T-helper 17 cell (primary cell): Measurements from ENCODE around the gene KRTDAP. TPM values are rescaled to one million over a fixed set of nuclear protein-coding genes. Genes with fewer than 3 reads are reported as not detected.

Experiments used
- ATAC-seq: fragments of 150-1000 bp; cut with Tn5 transposase; 2 replicates; pipeline ENCODE4 v1.10.0; 2021; ENCODE audit warnings: mild to moderate bottlenecking, moderate library complexity
- DNase-seq, 3 donors: peaks; one replicate each; pipeline versions ENCODE4 v3.0.0 to v3.0.0-alpha.2; 2020 to 2021
- H3K9me3 ChIP-seq: one replicate; pipeline ENCODE4 v1.7.0; 2013; ENCODE audit warnings: low read length, mild to moderate bottlenecking; ENCODE audit not compliant: control insufficient read depth, poor library complexity, severe bottlenecking
- H3K27ac Mint-ChIP-seq: one replicate; pipeline ENCODE4 v1.8.0; 2022; ENCODE audit warnings: mild to moderate bottlenecking, moderate library complexity, mixed read lengths
- H3K27me3 Mint-ChIP-seq: one replicate; pipeline ENCODE4 v1.8.0; 2022; ENCODE audit warnings: mixed read lengths
- H3K36me3 Mint-ChIP-seq: one replicate; pipeline ENCODE4 v1.8.0; 2022; ENCODE audit warnings: low read depth, mixed read lengths
- H3K4me1 Mint-ChIP-seq: one replicate; pipeline ENCODE4 v1.8.0; 2022; ENCODE audit warnings: mild to moderate bottlenecking, mixed read lengths
- H3K4me3 Mint-ChIP-seq: one replicate; pipeline ENCODE4 v1.8.0; 2022; ENCODE audit warnings: mild to moderate bottlenecking, moderate library complexity, mixed read lengths
- total RNA-seq, 4 donors: library from RNA in 2 of 4; stranded (reverse) in 2 of 4; gene quantifications; one replicate each; pipeline ENCODE4 v1.2.3 and lab custom pipeline; 2022 to 2026

The KRTDAP gene, protein sequence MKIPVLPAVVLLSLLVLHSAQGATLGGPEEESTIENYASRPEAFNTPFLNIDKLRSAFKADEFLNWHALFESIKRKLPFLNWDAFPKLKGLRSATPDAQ
- not detected for total RNA-seq
- 0 reads per million in 2 donors for total RNA-seq (lab: John Stamatoyannopoulos, UW)

DNA sequence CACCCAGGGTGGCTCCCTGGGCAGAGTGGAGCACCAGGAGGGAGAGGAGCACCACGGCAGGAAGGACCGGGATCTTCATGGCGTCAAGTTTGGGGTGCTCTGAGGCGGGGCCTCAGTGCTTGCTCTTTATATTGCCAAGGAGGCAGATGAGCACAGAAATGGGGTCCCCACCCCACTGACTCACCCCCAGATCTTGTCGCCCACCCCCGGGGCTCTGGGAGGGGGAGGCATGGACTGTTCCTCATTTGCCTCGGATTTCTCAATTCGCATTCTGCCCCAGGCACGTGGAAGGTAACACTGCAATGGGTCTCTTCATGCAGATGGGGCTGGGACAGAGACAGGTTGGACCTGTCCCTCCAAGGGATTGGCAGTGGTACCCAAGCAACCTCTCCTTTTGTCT, at the start of gene KRTDAP:
Gene KRTDAP (minus strand): TSS at position 101 of the 400 bp plus-strand sequence. CDS start 22 bp downstream, at position 79.
- no peaks in the 10 kb centered on the region for H3K9me3 ChIP-seq
- no peak for ATAC-seq
- H3K4me1 Mint-ChIP-seq, result peaks cover 2% of the 10 kb centered on the region
- H3K27ac Mint-ChIP-seq, result no peak within 1 kb of the TSS
- DNase-seq, result no peak
- H3K27me3 Mint-ChIP-seq, result peaks cover 67% of the 10 kb centered on the region
- H3K36me3 Mint-ChIP-seq, result no peaks in the 10 kb centered on the region
- no peak within 1 kb of the TSS for H3K4me3 Mint-ChIP-seq

DNA sequence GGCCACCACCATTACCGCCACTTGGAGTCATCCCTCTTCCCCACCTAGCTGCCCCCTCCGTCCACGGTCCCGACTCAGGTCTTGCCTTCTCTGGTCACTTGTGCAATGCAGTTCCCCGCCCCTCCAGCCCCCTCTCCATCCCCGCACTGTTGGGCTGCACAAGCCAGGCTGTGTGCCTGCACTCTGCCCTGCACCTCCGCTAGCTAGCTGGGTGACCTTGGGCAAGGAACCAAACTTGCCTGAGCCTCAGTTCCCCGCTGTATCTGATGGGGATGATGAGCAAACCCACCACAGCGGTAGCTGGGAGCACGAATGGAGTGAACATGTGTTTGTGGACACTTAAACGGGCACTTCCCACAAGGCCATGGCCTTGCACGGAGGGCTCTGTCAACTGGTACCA, 49.6 kb upstream of the KRTDAP start:
- H3K9me3 ChIP-seq, result no peaks in the 10 kb centered on the region
- no peaks in the 10 kb centered on the region for H3K27me3 Mint-ChIP-seq
- H3K4me3 Mint-ChIP-seq, result no peak overlapping the region
- peaks cover 12% of the 10 kb centered on the region for H3K4me1 Mint-ChIP-seq
- DNase-seq, result no peak
- no peak for ATAC-seq
- H3K36me3 Mint-ChIP-seq, result no peaks in the 10 kb centered on the region
- H3K27ac Mint-ChIP-seq, result no peak overlapping the region

DNA sequence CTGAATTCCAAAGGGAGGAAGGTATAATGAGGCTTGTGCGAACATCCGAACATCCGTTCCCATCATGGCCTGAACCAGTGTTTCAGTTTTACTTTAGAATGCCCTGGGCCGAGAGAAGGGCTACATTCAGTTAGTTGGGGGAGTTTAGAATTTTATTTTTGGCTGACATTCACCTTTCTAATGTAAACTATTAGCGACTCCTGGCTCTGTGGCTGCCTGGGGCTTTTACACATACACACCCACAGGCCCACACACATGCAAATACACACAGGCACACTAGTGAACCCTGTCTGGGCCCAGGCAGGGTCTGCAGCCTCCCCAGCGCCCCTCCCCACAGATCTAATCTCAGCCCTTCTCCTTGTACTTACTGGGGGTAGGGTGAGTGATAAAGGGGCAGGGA, 49.0 kb upstream of the KRTDAP start:
- H3K4me1 Mint-ChIP-seq, result peaks cover 7% of the 10 kb centered on the region
- no peak overlapping the region for H3K4me3 Mint-ChIP-seq
- H3K27ac Mint-ChIP-seq, result no peak overlapping the region
- no peaks in the 10 kb centered on the region for H3K9me3 ChIP-seq
- ATAC-seq (no peak), DNase-seq (no peak)
- no peaks in the 10 kb centered on the region for H3K36me3 Mint-ChIP-seq
- peaks cover under 1% of the 10 kb centered on the region for H3K27me3 Mint-ChIP-seq

- no peaks in the 10 kb centered on the region for H3K9me3 ChIP-seq
- ATAC-seq, result no peak
- H3K4me3 Mint-ChIP-seq, result no peak overlapping the region
- H3K36me3 Mint-ChIP-seq, result peaks cover 4% of the 10 kb centered on the region
- peaks cover 30% of the 10 kb centered on the region for H3K27me3 Mint-ChIP-seq
- DNase-seq, result no peak
- peaks cover 13% of the 10 kb centered on the region for H3K4me1 Mint-ChIP-seq
- no peak overlapping the region for H3K27ac Mint-ChIP-seq
These were observed 44.7 kb upstream of the KRTDAP start for GRCh38 chr19:35534803-35535480.

GRCh38 chr19:35533822-35534392, 43.6 kb upstream of the KRTDAP start:
- Mint-ChIP-seq H3K27me3 (peaks cover 38% of the 10 kb centered on the region), H3K4me1 (peaks cover 13% of the 10 kb centered on the region), H3K4me3 (peak overlapping the region; percentile 78), H3K36me3 (peaks cover 4% of the 10 kb centered on the region), H3K27ac (peak overlapping the region; percentile 39)
- H3K9me3 ChIP-seq, result no peaks in the 10 kb centered on the region
- DNase-seq (peak in 1 of 3 donors; percentile 27), ATAC-seq (peak; percentile 85)

DNA sequence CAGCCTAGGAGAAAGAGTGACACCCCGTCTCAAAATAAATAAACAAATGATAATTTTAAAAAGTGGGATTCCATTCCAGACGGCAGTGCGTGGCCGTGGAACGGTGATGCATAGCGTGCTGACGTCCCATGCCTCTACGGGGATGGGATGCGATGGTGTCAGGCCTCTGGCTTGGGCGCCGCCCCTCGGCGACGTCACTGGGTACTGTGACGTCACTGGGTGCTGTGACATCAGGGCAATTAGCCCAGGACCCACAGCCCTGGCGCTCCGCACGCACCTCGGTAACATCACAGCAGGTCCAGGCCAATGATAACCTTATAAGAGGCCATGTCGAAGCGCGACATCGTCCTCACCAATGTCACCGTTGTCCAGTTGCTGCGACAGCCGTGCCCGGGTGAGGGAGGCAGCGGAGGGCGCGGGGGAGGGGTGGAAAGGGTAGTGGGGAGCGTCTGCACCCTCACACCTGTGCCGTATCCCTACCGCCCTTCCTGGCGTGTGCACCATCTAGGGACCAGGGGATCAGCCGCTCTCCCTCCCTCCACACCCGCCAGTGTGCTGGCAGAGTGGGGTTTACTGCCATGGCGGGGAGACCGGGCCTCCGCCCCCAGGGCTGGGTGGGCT, 43.0 kb upstream of the KRTDAP start, which contains the start of gene GAPDHS:
Gene GAPDHS (plus strand): TSS at position 256 of the 621 bp plus-strand sequence. CDS start 72 bp downstream, at position 328.
- Mint-ChIP-seq H3K36me3 (peaks cover 8% of the 10 kb centered on the region), H3K4me1 (peaks cover 13% of the 10 kb centered on the region), H3K27ac (peak within 1 kb of the TSS; percentile 39), H3K4me3 (peak within 1 kb of the TSS; percentile 78), H3K27me3 (peaks cover 44% of the 10 kb centered on the region)
- no peaks in the 10 kb centered on the region for H3K9me3 ChIP-seq
- no peak for ATAC-seq
- DNase-seq, result no peak

DNA sequence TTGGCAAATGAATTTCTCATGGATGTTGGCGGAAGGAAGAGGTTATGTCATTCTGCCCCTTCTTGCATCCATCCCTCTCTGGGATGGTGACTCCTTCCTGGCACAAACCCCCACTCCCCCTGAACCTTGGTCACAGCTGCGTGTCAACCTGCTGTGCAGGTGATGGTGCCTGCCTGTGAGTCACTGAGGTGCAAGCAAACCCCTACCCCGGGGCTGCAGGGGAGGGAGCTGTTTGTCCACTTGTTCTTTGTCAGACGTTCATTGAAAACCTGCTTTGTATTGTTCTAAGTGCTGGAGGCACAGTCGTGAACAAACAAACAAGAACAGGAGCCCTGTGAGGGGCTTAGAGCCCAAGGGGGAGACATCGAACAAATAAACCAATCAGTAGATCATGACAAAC, 41.0 kb upstream of the KRTDAP start:
- Mint-ChIP-seq H3K4me1 (peaks cover 13% of the 10 kb centered on the region), H3K36me3 (peaks cover 12% of the 10 kb centered on the region), H3K27ac (no peak overlapping the region), H3K4me3 (peak overlapping the region; percentile 55), H3K27me3 (peaks cover 57% of the 10 kb centered on the region)
- no peaks in the 10 kb centered on the region for H3K9me3 ChIP-seq
- DNase-seq (no peak), ATAC-seq (no peak)

DNA sequence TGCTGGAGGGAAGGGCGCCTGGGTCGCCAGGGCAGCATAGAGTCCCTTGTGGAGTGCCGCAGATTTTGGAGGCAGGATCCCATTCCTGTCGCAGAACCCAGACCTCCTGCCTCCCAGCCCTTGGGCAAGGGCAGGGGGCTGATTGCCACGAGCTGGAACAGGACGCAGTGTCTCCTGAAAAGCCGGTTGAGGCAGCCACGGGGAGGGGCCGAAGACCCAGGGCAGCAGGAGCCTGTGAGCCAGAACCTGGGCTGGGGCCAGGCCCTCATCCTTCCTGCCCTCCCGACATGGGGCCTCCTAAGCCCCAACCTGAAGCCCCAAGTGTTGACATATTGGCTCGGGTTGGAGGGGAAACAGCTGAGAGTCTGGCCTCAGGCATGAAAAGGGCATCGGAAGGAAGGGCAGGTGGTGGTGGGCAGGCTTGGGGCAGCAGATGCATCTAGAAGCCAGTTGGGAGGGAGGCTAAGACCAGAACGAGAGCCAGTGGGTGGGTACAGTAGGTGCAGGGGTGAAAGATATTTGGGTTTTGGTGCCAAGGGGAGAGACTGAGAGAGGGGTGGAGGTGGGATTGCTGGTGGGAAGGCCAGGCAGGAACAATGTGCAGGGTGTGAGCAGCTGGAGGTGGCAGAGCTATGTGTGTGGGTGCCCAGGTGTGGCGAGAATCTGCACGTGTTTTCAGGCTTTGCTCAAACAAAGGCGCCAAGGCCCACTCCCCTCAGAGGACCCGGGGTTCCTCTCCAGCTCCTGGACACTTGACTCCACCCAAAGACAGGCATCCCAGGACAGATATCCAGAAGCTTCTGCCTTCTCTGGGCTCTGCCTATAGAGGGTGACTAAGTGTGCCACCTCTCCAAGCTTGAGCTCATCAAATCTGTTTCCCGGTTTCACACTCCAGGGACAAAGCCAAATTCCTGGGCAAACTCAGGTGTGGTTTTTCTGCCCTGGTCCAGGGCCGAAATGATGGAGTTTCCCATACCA, 39.3 kb upstream of the KRTDAP start:
- no peak overlapping the region for H3K4me3 Mint-ChIP-seq

GRCh38 chr19:35528218-35529038, 38.2 kb upstream of the KRTDAP start, which contains the start of gene SBSN:
TSS of gene SBSN (minus strand) at chr19:35528311. CDS start at chr19:35528281, 30 bp downstream.
- no peak for ATAC-seq
- peaks cover 7% of the 10 kb centered on the region for H3K4me1 Mint-ChIP-seq
- H3K36me3 Mint-ChIP-seq, result peaks cover 12% of the 10 kb centered on the region
- peaks cover 60% of the 10 kb centered on the region for H3K27me3 Mint-ChIP-seq
- no peak within 1 kb of the TSS for H3K4me3 Mint-ChIP-seq
- no peak within 1 kb of the TSS for H3K27ac Mint-ChIP-seq
- no peak for DNase-seq
- H3K9me3 ChIP-seq, result no peaks in the 10 kb centered on the region

More for the DNA sequence above, 39.3 kb upstream of the KRTDAP start:
- peaks cover 12% of the 10 kb centered on the region for H3K36me3 Mint-ChIP-seq
- no peaks in the 10 kb centered on the region for H3K9me3 ChIP-seq
- peaks cover 57% of the 10 kb centered on the region for H3K27me3 Mint-ChIP-seq
- no peak overlapping the region for H3K27ac Mint-ChIP-seq
- H3K4me1 Mint-ChIP-seq, result peaks cover 13% of the 10 kb centered on the region
- DNase-seq (no peak), ATAC-seq (no peak)

- no peaks in the 10 kb centered on the region for H3K9me3 ChIP-seq
- Mint-ChIP-seq H3K4me1 (peaks cover 3% of the 10 kb centered on the region), H3K4me3 (no peak overlapping the region), H3K27me3 (peaks cover 55% of the 10 kb centered on the region), H3K27ac (no peak overlapping the region), H3K36me3 (peaks cover 8% of the 10 kb centered on the region)
- no peak for DNase-seq
- ATAC-seq, result no peak
These were observed 35.6 kb upstream of the KRTDAP start for GRCh38 chr19:35525873-35526272.

- Mint-ChIP-seq H3K4me3 (no peak overlapping the region), H3K27ac (peak overlapping the region; percentile 37), H3K27me3 (peaks cover 50% of the 10 kb centered on the region), H3K4me1 (peaks cover 6% of the 10 kb centered on the region), H3K36me3 (peaks cover 11% of the 10 kb centered on the region)
- DNase-seq (no peak), ATAC-seq (no peak)
- no peaks in the 10 kb centered on the region for H3K9me3 ChIP-seq
These were observed 34.0 kb upstream of the KRTDAP start for GRCh38 chr19:35524181-35524837.
